GM12878 (cell line): ENCODE measurements around the gene USP35. TPM values are rescaled to one million over a fixed set of nuclear protein-coding genes. Genes with fewer than 3 reads are reported as not detected.

ENCODE experiments used
- ATAC-seq: fragments of 200-7000 bp; cut with Tn5 transposase; 3 replicates; pipeline ENCODE4 v1.9.1; 2020; ENCODE audit warnings: mild to moderate bottlenecking, moderate library complexity
- BruUV-seq: library from RNA; stranded (reverse); fragments of 400-500 nt; replicated peaks from 2 replicates; lab custom pipeline; 2021; lab: Mats Ljungman, UMichigan
- CTCF ChIA-PET: fragments of 300-600 bp; sonication (Branson Sonifier 250); formaldehyde crosslinking; extraction: SDS; loops from one replicate; lab custom pipeline; 2021; ENCODE audit warnings: inconsistent platforms; lab: Yijun Ruan, JAX
- POLR2A ChIA-PET: fragments of 350-600 bp; formaldehyde crosslinking; extraction: SDS; loops from one replicate; lab custom pipeline; 2021; ENCODE audit warnings: inconsistent platforms; lab: Charles Lee
- RAD21 ChIA-PET: fragments of 300-600 bp; sonication (Branson Sonifier 250); formaldehyde crosslinking; loops from one replicate; lab custom pipeline; 2023; ENCODE audit warnings: antibody characterized with exemption; ENCODE audit not compliant: unreplicated experiment; lab: Charles Lee
- SMC1A ChIA-PET: fragments of 300-600 bp; sonication (Branson Sonifier 250); formaldehyde crosslinking; loops from one replicate; lab custom pipeline; 2023; ENCODE audit not compliant: unreplicated experiment, uncharacterized antibody; lab: Charles Lee
- DNase-seq: peaks from one replicate; pipeline ENCODE4 v3.0.0-alpha.2; 2011; ENCODE audit warnings: low read depth, low spot score
- FAIRE-seq: peaks from 3 replicates; lab custom pipeline; 2011; peaks lifted over from hg19 to GRCh38; lab: Jason Lieb, UNC
- H2AFZ ChIP-seq: 2 replicates; pipeline ENCODE4 v1.6.0; 2011; ENCODE audit warnings: low read depth, low read length, control low read depth; ENCODE audit not compliant: control insufficient read depth
- H3K27ac ChIP-seq: 2 replicates; pipeline ENCODE4 v1.5.1; 2011; ENCODE audit warnings: control low read depth; ENCODE audit not compliant: control insufficient read depth, insufficient read depth
- H3K27me3 ChIP-seq, 2 experiments: replicated peaks in 1 of 2; 2 replicates each; pipeline versions ENCODE4 v1.6.0 to v1.6.1; 2011; ENCODE audit warnings: low read length in 1 of 2; ENCODE audit not compliant: control insufficient read depth in 2 of 2, insufficient read depth in 2 of 2
- H3K36me3 ChIP-seq, 2 experiments: 2 replicates each; pipeline ENCODE4 v1.5.1; 2011; ENCODE audit warnings: low read length in 1 of 2; ENCODE audit not compliant: control insufficient read depth in 2 of 2, insufficient read depth in 2 of 2
- H3K4me1 ChIP-seq: 2 replicates; pipeline ENCODE4 v1.6.1; 2011; ENCODE audit warnings: mild to moderate bottlenecking, low read length, moderate library complexity, mixed read lengths; ENCODE audit not compliant: control insufficient read depth, insufficient read depth
- H3K4me2 ChIP-seq: 2 replicates; pipeline ENCODE4 v1.6.0; 2011; ENCODE audit warnings: control low read depth; ENCODE audit not compliant: control insufficient read depth, insufficient read depth
- H3K4me3 ChIP-seq: fragments of 200-600 bp; sonication (generic); 2 replicates; pipeline ENCODE4 v1.5.1; 2016
- H3K79me2 ChIP-seq: 2 replicates; pipeline ENCODE4 v1.6.0; 2011; ENCODE audit warnings: low read length; ENCODE audit not compliant: control insufficient read depth, insufficient read depth
- H3K9ac ChIP-seq: 2 replicates; pipeline ENCODE4 v1.8.0; 2011; ENCODE audit warnings: low read length, control low read depth, mixed read lengths; ENCODE audit not compliant: control insufficient read depth, insufficient read depth
- H3K9me3 ChIP-seq: replicated peaks from 3 replicates; pipeline ENCODE4 v1.5.1; 2011; ENCODE audit warnings: mild to moderate bottlenecking, low read length; ENCODE audit not compliant: control insufficient read depth, insufficient read depth
- H4K20me1 ChIP-seq: 2 replicates; pipeline ENCODE4 v1.6.0; 2011; ENCODE audit not compliant: control insufficient read depth, insufficient read depth
- BHLHE40 ChIP-seq, 2 experiments: fragments of 450-650 bp in 1 of 2; IDR thresholded peaks; 2 replicates each; pipeline ENCODE4 v1.6.1; 2011 to 2017; ENCODE audit warnings: low read depth in 2 of 2, borderline replicate concordance in 1 of 2, improper control_type of control experiment in 1 of 2, low read length in 1 of 2, mild to moderate bottlenecking in 1 of 2
- DPF2 ChIP-seq: fragments of 450-650 bp; IDR thresholded peaks from 2 replicates; pipeline ENCODE4 v1.6.1; 2017; ENCODE audit warnings: mild to moderate bottlenecking
- EP300 ChIP-seq, 2 experiments: fragments of 150-350 bp in 1 of 2; IDR thresholded peaks; 2 replicates each; pipeline ENCODE4 v1.6.1; 2011 to 2012; ENCODE audit warnings: low read depth in 2 of 2, low read length in 2 of 2, borderline replicate concordance in 1 of 2, improper control_type of control experiment in 1 of 2, inconsistent platforms in 1 of 2; ENCODE audit not compliant: control insufficient read depth in 1 of 2
- MYC ChIP-seq: IDR thresholded peaks from 2 replicates; pipeline ENCODE4 v1.6.1; 2011; ENCODE audit warnings: mild to moderate bottlenecking, low read length, moderate library complexity, inconsistent platforms; ENCODE audit not compliant: insufficient read depth, insufficient replicate concordance, insufficient read length, severe bottlenecking
- RUNX3 ChIP-seq: IDR thresholded peaks from 2 replicates; pipeline ENCODE4 v1.6.1; 2012; ENCODE audit warnings: low read length, inconsistent platforms
- SMAD1 ChIP-seq: fragments of 450-650 bp; IDR thresholded peaks from 2 replicates; pipeline ENCODE4 v1.6.1; 2018; ENCODE audit warnings: mild to moderate bottlenecking, low read depth; ENCODE audit not compliant: partially characterized antibody
- WGBS: methylation state at CpG from one replicate; pipeline ENCODE4 v1.1.6; 2016; ENCODE audit warnings: low lambda C conversion rate; ENCODE audit not compliant: insufficient replicate concordance, insufficient coverage; ENCODE audit errors: missing lambda C conversion rate; 5-methylcytosine and 5-hydroxymethylcytosine counted together
- in situ Hi-C: fragments of 300-500 bp; cut with MboI; formaldehyde crosslinking; loops from 9 replicates; pipeline ENCODE4 v1.14.3; 2018; ENCODE audit warnings: mixed read lengths
- intact Hi-C: fragments of 100-400 bp; cut with micrococcal nuclease; formaldehyde crosslinking; loops from one replicate; pipeline ENCODE4 v1.14.2; 2022; ENCODE audit not compliant: unreplicated experiment
- polyA plus RNA-seq, 11 experiments: library from polyadenylated mRNA; depleted of rRNA in 4 of 11; unstranded in 6 of 11; stranded (reverse) in 5 of 11; fragments of >200 nt; fragmentation: Nextera tagmentation in 4 of 11; fragmentation: Illumina TruSeq in 1 of 11; extraction: Ambion mirVana in 4 of 11; extraction: Trizol in 1 of 11; gene quantifications; 1 replicate in 1 of 11; 2 replicates in 10 of 11; pipeline versions ENCODE4 v1.2.1 to v1.2.3, GENCODE V29; 2011 to 2016; ENCODE audit warnings: inconsistent platforms in 2 of 11, missing spikeins in 2 of 11, low read depth in 1 of 11
- total RNA-seq, 4 experiments: library from RNA; depleted of rRNA in 3 of 4; stranded (reverse); fragments of >200 nt in 3 of 4; fragmentation: Illumina TruSeq in 1 of 4; extraction: Trizol in 1 of 4; gene quantifications; 2 replicates each; pipeline versions ENCODE4 v1.2.1 to v1.2.3, GENCODE V29; 2013 to 2021

The USP35 gene
- total and polyA plus RNA-seq, 10 of the 15 experiments (the other 5 are each of a cell fraction or from before 2014, with no cell fraction given) = 0.13 to 6.4 (median 3.1) TPM; not detected in 1

GRCh38 chr11:78190374-78190773 lies 1.7 kb downstream of the USP35 start:
- CTCF ChIA-PET = interaction anchor here (2.8 to 3.2 kb wide), 2 partner anchors 37 to 374 kb away, joined by 10 to 13 read pairs; no protein-coding TSS in a partner anchor
- Histone ChIP-seq H3K4me3 (no peak overlapping the region; the same call in 1 of the 2 replicates), H2AFZ (no peak overlapping the region), H3K36me3 (no peaks in the 10 kb centered on the region), H3K4me1 (peaks cover 14% of the 10 kb centered on the region), H3K79me2 (no peaks in the 10 kb centered on the region), H4K20me1 (no peaks in the 10 kb centered on the region), H3K9me3 (no peaks in the 10 kb centered on the region), H3K27ac (no peak overlapping the region), H3K9ac (no peak overlapping the region), H3K27me3 (no peaks in the 10 kb centered on the region), H3K4me2 (no peak overlapping the region; the same call in 1 of the 2 replicates)
- ATAC-seq = no peak
- peak; percentile 19 for DNase-seq
- intact Hi-C loops = no loop called here
- POLR2A ChIA-PET = interaction anchor here (1.2 kb wide), 1 partner anchor 33 kb away, joined by 3 read pairs; no protein-coding TSS in a partner anchor
- no peak for TF ChIP-seq MYC
- no peak for TF ChIP-seq SMAD1
- peak in 1 of 2 experiments; percentile 8; a peak in 1 of 4 replicates for TF ChIP-seq BHLHE40 (IDR thresholded peaks at IDR 0.05; ENCODE audit: borderline replicate concordance in 1 of 2, low read depth in 2 of 2, low read length in 1 of 2)
- 0 out of 4 replicates have a peak, but pooled peaks of 1 of the 2 experiments have one; percentile 12 for TF ChIP-seq EP300 (IDR thresholded peaks at IDR 0.05; ENCODE audit: borderline replicate concordance in 1 of 2, control insufficient read depth in 1 of 2, low read depth in 2 of 2, low read length in 2 of 2)
- TF ChIP-seq RUNX3 = peak; percentile 78
- no peak for TF ChIP-seq DPF2
- in situ Hi-C loops = no loop called here
- FAIRE-seq = peak; percentile 27
- 28% methylated on average over 3 of the region's 3 CpGs for WGBS
- RAD21 ChIA-PET = interaction anchor here (1.3 kb wide), 1 partner anchor 49 kb away, joined by 3 read pairs; no protein-coding TSS in a partner anchor
- SMC1A ChIA-PET = interaction anchor here (0.6 to 2.6 kb wide), 3 partner anchors 51 to 401 kb away, joined by 3 to 20 read pairs (median 3); partner anchors contain the start of gene ALG8
- BruUV-seq = no TSS peak
